GM19324 (cell line): ENCODE results near the gene ZNF423.

ENCODE experiments used
- ATAC-seq: cut with Tn5 transposase; IDR thresholded peaks from one replicate; pipeline ENCODE4 v1.9.1; 2021; ENCODE audit warnings: mild to moderate bottlenecking, moderate library complexity; ENCODE audit not compliant: unreplicated experiment, low FRiP score

ZNF423 gene

DNA sequence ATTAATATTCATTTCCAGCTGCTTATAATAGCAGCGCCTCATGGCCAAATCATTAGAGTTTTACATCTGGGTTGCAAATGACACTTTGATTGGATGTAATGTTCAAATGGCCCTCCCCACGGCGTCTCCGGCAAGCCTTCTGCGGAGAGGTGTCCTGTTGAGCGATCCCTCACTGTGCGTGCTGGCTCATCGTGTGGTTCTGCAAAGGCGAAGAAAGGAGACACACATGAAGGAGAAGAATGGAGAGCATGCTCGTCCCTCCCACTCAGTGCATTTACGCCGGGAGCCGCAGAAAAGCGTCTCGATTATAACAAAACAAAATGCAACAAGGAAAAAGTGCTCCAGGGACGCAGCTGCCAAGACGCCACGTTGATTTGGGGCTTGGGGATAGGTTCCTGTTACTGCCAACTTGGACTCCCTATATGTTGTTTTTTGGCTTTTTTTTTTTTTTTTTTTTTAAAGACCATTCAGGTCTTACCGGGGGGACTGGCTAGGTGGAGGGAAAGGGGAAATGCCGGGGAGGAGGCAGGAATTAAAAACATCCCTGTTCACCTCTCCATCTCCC lies 364.7 kb downstream of the ZNF423 start:
- ATAC-seq = no peak

DNA sequence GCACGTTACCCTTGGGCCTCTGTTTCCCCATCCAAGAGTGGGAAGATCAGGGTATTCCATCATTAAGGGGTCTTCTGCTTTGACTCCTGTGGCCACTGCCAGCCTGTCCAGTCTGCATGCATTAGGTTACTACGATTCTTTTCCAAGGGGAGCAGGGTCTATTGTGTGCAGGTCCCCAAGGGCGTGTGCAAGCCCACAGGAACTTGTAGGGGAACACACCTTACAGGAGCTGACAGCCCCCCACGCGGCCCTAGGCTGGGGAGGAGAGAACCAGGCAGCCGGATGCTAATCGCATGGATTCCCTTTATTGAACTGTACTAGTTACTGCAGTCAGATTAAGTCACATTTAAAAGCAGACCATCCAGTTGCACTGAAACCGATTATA lies 365.6 kb downstream of the ZNF423 start:
- ATAC-seq = no peak

DNA sequence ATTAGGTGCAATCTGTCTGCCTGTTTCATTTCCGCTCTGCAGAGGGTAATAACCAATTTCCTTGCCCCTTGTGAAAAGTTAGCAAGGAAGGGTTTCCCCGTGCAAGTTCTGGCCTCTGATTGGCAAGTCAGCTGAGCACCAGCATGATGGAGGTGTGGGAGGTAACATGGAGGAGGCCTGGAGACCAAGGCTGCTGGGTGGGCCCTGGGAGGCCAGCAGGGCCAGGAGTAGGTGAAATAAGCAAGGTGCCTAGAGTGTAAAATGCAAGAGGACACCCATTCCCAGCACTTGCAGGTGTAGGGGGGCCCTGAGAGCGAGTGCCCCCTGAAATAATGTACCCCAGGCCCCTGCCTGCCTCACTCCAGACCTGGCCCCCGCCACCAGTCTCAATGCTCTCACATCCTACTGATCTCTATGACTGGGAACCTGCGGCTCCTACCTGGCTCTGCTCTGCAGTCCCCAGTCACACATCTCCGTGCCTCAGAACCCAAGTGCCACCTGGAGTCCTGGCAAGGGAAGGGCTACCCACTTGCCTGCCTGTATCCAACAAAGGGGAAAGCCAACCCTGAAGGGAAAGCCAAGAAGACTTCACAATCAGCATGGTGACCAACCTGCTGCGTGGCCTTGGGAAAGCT lies 366.1 kb downstream of the ZNF423 start:
- no peak for ATAC-seq

DNA sequence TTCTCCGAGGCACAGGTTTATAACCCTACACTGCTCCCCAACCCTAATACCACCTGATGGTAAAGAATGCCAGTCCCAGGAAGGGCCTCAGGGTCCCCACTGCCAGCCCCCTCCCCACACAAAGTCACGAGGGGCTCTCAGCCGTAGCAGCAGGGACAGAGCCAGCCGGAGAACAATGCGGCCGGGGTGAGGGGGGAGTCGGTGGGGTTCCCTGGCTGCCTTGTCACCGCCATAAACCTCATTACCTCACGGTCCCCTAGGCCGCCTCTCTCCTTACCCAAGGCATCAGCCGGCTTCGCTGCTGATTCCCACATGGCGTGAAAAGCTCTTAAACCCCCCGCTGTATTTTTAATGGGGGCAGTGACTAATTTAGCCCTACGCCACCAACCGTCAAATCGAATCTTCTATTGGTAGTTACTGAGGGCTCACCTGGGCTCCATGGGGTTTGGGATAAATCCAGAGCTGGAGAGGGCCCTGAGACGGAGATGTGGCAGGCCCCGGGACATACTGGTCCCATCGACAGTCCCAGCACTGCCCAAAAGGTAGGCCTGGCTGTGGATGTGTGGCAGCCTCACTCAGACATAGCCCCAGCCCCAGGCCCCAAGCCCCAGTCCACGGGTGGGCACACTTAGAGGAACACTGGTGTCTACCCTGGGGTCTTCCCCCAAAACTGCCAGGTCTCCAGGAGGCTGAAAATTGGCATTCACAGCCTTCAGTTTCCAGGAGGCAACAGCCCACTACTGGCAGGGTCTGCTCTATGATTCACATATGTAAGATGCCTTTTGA lies 367.0 kb downstream of the ZNF423 start:
- ATAC-seq = no peak

DNA sequence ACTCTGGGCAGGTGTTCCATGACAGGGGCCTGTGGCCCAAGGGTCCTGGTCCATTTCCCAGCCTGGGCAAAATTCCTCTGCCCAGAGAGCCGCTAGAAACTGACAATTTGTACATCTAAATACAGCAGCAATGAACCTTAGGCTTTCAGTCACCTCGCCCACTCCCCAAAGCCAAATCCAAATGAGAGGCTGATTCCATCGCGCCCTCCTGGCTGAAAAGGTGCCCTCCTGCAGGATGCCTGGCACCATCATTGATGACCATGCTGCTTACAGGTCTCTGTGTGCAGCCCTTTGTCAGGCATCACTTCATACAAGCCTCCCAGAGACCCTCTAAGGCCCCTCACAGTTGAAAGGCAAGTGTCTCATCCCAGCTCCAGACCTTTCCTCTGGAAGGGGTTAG lies 367.6 kb downstream of the ZNF423 start:
- no peak for ATAC-seq

DNA sequence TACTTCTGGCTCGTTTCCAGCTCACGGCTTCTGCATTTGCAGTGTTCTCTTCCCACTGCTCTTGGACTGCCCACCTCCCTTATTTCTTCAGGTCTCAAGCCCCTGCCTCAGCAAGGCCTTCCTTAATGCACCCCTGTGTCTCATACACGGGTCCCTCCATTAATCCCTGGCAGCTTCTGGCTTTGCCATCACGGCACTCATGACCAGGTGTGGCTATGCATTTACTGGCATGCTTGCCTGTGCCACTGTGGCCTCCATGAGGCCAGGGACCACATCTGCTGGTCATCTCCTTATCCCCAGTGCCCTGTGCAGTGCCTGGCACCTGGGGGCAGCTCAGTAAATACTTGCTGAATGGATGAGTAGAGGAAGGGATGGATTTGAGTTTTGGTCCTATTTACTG lies 368.2 kb downstream of the ZNF423 start:
- ATAC-seq = no peak

DNA sequence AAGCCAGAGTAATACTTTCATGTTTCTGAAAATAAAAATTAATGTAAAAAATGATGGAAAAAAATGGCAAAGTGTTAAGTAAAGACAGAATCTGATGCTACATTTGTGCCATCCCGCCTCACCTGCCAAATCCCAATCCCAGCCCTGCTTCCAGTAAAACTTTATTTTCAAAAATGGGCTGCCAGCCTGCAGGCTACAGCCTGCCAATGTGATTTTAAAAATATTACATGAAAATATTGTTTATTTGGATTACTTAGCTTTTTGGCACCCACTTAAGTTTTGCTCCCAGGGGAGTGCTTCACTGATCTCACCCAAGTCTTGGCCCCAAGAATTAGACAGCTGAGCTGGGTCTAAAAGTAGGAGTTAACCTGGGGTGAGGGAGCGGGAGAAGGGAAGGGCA lies 369.5 kb downstream of the ZNF423 start:
- ATAC-seq = no peak

DNA sequence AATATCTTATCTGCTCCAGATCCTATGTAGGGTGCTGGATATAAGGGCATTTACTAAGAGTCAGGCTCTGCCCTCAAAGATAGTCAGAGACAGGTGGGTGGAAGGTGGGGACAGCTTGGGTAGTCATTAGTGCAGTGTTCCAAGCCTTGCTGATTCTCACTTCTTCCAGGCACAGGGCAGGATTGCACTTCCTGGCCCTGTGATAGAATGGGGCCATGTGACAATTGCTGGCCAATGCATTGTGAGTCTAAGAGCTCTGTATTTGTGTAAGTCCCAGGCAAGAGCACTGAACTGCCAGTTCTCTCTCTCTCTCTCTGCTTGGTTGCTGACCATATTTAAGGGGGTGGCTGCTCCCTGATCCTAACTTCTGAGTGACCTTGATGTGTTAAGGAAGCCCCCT lies 370.2 kb downstream of the ZNF423 start:
- no peak for ATAC-seq

DNA sequence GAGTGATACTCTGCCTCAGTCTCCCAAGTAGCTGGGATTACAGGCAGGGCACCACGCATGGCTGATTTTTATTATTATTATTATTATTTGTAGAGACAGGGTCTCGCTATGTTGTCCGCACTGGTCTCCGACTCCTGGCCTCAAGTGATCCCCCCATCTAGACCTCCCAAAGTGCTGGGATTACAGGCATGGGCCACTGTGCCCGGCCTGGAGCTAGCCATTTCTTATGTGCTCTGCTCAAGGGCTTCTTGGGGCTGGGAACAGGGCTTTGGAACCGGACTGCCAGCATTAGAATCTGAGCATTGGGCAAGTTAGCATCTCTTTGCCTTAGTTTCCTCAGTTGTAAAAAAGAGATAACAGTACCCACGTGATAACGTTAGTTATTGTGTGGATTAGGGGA lies 371.0 kb downstream of the ZNF423 start:
- no peak for ATAC-seq

DNA sequence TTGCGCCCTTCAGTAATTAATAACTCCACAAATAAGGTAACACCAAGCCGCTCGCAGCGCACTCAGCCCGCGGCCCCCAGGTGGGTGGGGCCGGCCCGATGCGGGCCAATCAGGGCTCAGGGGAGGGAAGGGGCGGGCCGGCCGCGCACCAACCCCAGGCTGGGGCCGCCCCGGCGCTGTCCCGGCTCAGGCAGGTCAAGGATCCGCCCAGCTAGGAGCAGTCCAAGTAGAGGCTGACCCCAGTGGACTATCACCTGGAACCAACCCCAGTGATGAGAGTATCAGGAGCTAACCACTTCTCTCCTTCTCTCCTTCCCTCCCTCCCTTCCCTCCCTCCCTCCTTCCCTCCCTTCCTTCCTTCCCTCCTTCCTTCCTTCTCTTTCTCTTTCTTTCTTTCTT lies 371.5 kb downstream of the ZNF423 start:
- ATAC-seq = peak; percentile 84

DNA sequence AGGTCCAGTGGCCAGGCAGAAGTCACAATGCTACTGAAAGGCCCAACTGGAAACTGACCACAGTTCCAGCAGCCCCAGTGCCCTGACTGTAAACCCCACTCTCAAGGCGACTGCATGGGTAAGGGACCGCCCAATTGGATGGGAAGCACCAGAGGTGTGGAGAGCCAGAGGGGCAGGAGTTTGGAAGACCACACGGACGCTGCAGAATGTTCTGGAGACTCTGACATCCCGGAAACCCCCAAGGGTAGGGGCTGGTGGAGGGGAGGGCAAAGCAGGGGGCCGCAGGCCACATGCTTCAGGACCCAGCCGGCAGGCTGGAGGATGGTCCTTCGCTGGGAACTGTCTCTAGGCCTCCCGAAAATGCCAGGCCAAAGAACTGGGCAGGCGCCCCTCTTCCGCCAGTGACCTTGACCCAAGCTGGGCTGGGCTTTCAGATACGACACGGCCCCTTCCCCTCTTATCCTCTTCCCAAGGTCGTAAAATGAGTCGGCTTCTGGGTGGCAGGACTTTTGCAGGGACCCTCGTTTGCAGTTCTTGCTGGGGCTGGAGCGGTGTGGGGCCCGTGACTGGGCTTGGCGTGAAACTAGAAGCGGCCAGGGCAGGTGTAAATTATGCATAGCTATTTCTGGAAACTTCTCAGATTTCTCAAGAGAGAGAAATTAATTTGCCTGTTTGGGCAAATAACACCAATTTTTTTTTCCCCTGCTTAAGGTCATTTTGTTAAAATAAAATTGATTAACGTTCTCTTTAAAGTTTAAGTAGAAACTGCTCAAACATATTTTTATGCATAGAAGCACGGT lies 372.1 kb downstream of the ZNF423 start:
- peak; percentile 45 for ATAC-seq

DNA sequence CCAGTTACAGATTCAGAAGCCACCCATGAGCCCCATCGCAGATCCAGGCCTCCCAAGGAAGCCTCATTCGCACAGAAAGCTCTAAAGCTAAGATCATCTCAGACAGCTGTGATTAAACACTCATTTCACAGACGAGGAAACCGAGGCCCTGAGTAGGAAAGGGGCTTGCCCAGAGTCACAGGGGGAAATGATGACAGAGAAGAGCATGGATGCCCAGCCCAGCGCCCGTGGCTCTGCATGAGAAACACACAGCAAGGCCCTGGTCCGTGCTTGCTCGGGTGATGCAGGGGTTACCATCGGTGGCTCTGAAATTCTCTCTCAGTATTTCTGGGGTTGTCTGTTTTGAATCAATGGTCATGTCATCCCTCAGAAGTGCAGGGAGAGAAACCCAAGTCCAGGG lies 372.7 kb downstream of the ZNF423 start:
- ATAC-seq = no peak

DNA sequence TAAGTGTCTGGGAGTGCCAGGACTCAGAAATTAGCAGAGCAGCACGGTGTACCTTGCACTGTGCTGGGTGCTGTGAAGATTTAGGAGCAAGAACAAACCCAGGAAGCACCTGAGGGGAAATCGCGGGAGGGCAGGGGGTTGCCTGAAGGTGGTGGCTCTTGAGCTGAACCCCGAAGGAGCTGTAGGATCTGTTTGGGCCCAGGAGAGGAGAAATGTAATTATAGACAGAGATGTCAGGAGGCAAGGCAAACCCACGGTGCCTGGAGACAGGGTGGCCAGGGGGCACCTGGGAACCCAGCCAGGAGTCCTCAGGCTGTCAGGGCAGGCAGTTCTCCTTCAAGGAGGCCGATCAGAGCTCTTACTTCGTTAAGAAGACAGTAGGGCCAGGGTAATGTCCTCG lies 373.2 kb downstream of the ZNF423 start:
- ATAC-seq = no peak

DNA sequence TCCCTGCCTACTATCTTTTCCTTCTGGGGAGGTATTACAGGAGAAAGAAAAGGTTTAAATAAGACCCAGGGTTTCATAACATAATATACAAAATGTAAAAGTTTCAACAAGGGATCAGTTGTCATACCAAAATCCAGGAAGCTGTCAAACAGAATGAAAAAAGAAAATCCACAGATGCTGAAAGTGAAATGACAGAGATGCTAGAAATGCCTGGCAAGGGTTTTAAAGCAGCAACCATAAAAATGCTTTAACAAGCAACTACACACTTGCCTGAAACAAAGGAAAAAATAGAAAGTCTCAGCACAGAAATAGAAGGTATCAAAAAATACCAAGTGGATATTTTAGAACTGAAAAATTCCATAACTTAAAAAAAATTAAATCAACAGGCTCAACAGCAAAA lies 377.3 kb downstream of the ZNF423 start:
- no peak for ATAC-seq

DNA sequence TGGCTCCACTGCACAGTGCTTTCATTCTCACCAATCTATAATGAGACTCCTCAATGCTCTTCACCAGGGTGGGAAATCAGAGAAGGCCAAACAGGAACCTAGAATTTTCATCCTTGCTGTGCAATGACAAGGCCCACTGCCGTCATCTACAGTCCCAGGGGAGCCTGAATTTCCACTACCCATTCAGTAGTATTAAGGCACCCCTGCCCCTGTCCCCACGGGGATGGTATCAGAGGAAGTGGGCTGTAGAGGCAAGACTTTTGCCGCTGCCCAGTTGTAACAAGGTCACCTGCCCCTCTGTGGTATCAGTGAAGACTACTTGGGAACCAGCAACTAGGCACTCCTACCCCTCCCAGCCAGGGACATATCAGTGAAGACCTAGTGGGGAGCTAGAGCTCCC lies 377.8 kb downstream of the ZNF423 start:
- no peak for ATAC-seq

DNA sequence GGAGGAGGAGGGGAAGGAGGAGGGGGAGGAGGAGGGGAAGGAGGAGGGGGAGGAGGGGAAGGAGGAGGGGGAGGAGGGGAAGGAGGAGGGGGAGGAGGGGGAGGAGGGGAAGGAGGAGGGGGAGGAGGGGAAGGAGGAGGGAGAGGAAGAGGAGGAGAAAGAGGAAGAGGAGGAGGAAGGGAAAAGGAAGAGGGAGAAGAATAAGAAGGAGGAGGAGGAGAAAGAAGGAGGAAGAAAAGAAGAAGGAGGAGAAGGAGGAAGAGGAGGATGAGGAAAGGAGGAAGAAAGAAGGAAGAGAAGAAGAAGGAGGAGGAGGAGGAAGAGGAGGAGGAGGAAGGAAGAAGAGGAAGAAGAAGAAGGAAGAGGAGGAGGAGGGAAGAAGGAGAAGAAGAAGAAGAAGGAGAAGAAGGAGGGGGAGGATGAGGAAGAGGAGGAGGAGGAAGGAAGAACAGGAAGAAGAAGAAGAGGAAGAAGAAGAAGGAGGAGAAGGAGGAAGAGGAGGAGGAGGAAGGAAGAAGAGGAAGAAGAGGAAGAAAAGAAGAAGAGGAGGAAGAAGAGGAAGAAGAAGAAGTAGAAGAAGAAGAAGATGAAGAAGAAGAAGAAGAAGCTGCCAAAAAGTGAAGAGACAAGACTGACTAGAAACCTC lies 378.5 kb downstream of the ZNF423 start:
- ATAC-seq = no peak

DNA sequence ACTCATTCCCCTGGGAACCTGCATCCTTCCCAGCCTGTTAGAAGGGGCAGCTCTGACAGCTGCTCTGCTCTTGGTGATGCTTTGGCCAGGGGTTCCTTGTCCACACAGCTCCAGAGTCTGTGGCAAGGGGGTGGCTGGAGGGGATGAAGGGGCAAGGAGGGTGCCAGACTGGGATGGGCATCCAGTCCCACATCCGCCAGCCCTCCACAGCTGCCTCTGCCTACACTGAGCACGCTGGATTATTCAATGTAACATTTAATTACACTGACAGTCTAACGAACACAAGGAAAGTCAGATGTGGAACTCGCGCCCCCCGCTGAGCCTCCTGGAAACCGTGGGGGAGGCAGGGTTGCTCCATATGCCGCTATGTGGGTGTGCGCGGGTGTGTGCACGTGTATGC lies 381.2 kb downstream of the ZNF423 start:
- no peak for ATAC-seq

DNA sequence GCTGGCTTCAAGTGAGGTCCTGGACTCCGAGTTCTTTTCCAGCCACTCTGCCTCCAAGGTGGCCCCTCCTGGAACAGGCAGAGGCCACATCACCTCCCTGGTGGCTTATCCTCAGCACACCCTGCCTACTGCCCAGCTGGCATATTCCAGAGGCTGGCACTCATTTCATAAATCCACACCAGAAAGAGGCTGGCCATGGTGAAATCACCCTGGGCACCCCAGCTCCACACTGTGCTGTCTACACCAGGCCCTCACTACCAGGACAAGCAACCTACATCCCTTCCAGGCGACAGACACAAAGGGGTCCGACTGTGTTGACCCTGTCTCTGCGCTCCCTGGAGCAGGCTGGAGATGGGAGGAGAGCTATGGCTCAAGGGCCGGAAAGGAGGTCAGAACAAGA lies 382.1 kb downstream of the ZNF423 start:
- ATAC-seq = no peak

DNA sequence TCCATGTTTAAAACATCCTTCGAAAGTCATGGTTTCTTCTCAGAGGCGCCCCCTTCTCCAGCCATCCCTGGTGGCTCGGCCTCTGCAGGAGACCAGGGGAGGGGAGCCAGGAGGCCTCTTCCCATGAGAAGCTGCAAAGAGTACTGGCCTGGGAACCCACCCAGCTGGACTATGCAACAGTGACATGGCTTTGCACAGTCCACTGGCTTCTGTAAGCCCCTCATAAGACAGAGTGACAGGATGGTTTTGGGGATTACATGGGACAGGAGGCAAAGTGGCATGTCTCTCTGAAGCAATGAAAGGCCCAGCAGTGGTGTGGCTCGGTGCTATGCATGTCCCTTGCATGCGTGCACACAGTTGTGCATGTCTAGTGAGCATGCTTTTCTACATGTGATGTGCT lies 382.8 kb downstream of the ZNF423 start:
- ATAC-seq = no peak

DNA sequence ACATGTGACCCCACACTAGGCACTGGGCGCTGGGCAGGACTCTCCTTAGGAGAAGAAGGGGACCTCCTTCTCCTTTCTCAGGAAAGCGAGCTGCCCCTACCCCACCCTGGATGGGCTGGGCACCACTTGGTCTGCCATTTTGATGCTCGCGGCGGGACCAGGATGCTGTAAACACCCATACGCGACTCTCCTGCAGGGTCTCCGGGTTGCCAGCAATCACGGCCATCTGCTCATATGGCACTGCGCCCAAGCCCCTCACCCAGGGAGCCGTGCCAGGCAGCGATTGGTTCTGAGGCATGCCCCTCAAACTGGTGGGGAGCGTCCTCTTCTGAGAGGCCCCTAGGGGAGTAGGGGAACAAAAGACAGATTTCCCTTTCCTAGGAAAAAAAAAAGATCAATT lies 383.3 kb downstream of the ZNF423 start:
- ATAC-seq = no peak
